IPS-18c (cell line): Measurements from ENCODE around the gene IFT81.
"Not testable (repeated sequence)": the region's sequence is repeated elsewhere in the genome, so short reads cannot be mapped to it uniquely, and the experiment has no call there.

Experiments used
- H3K4me3 ChIP-seq: 2 replicates; pipeline ENCODE4 v1.7.0; 2013; ENCODE audit warnings: low read depth, mild to moderate bottlenecking, low read length, moderate library complexity; ENCODE audit not compliant: insufficient read depth
- H3K9me3 ChIP-seq: one replicate; pipeline ENCODE4 v1.6.1; 2013; ENCODE audit warnings: mild to moderate bottlenecking, low read length, moderate library complexity; ENCODE audit not compliant: control insufficient read depth, insufficient read depth

The IFT81 gene

GRCh38 chr12:110124269-110124995 is at the start of gene IFT81:
IFT81 (plus strand) TSS chr12:110124357; CDS start chr12:110127381, 3,024 bp downstream.
- no peaks in the 10 kb centered on the region for H3K9me3 ChIP-seq
- peak within 1 kb of the TSS; percentile 82 for H3K4me3 ChIP-seq

- Histone ChIP-seq H3K9me3 (peaks cover 2% of the 10 kb centered on the region), H3K4me3 (no peak overlapping the region)
Measured at GRCh38 chr12:110075880-110076279, 48.3 kb upstream of the IFT81 start.

- H3K4me3 ChIP-seq: no peak overlapping the region
- H3K9me3 ChIP-seq: peaks cover 2% of the 10 kb centered on the region
Measured at GRCh38 chr12:110077800-110078199, 46.4 kb upstream of the IFT81 start.

GRCh38 chr12:110079477-110080400 is 44.4 kb upstream of the IFT81 start:
- Histone ChIP-seq H3K9me3 (peaks cover 2% of the 10 kb centered on the region), H3K4me3 (no peak overlapping the region)

GRCh38 chr12:110080410-110080809 is 43.7 kb upstream of the IFT81 start:
- H3K4me3 ChIP-seq: no peak overlapping the region
- H3K9me3 ChIP-seq: peaks cover 2% of the 10 kb centered on the region

GRCh38 chr12:110084314-110085015 is 39.7 kb upstream of the IFT81 start:
- Histone ChIP-seq H3K9me3 (no peaks in the 10 kb centered on the region), H3K4me3 (no peak overlapping the region)

- not testable (repeated sequence) for H3K4me3 ChIP-seq, H3K9me3 ChIP-seq
Measured at GRCh38 chr12:110088216-110088615, 35.9 kb upstream of the IFT81 start.

- Histone ChIP-seq H3K9me3 (peaks cover 2% of the 10 kb centered on the region), H3K4me3 (no peak overlapping the region)
Measured at GRCh38 chr12:110088936-110089335, 35.2 kb upstream of the IFT81 start.

GRCh38 chr12:110090266-110091135 is 33.7 kb upstream of the IFT81 start:
- no peak overlapping the region for H3K4me3 ChIP-seq
- peaks cover 2% of the 10 kb centered on the region for H3K9me3 ChIP-seq

GRCh38 chr12:110091136-110091711 is 32.9 kb upstream of the IFT81 start:
- Histone ChIP-seq H3K4me3 (no peak overlapping the region), H3K9me3 (peaks cover 2% of the 10 kb centered on the region)

GRCh38 chr12:110093631-110094311 is 30.4 kb upstream of the IFT81 start:
- H3K4me3 ChIP-seq: no peak overlapping the region
- H3K9me3 ChIP-seq: peaks cover 2% of the 10 kb centered on the region

- peaks cover 2% of the 10 kb centered on the region for H3K9me3 ChIP-seq
- no peak overlapping the region for H3K4me3 ChIP-seq
Measured at GRCh38 chr12:110100315-110100970, 23.7 kb upstream of the IFT81 start.

- Histone ChIP-seq H3K4me3 (no peak overlapping the region), H3K9me3 (peaks cover 2% of the 10 kb centered on the region)
Measured at GRCh38 chr12:110102255-110102654, 21.9 kb upstream of the IFT81 start.

- no peak overlapping the region for H3K4me3 ChIP-seq
- H3K9me3 ChIP-seq: peaks cover 2% of the 10 kb centered on the region
Measured at GRCh38 chr12:110104188-110105094, 19.7 kb upstream of the IFT81 start.

- Histone ChIP-seq H3K9me3 (peaks cover 2% of the 10 kb centered on the region), H3K4me3 (no peak overlapping the region)
Measured at GRCh38 chr12:110105159-110105558, 19.0 kb upstream of the IFT81 start.
